Trophoblast cell (in vitro differentiated cells and primary cell): ENCODE measurements around the gene PAX8.
"Not testable (repeated sequence)": the region's sequence is repeated elsewhere in the genome, so short reads cannot be mapped to it uniquely, and the experiment has no call there.

ENCODE experiments used
- DNase-seq, 2 donors: peaks; one replicate each; pipeline ENCODE4 v3.0.0-alpha.2; 2016
- H2AFZ ChIP-seq: 2 replicates; pipeline ENCODE4 v1.6.1; 2013; ENCODE audit warnings: low read length, moderate library complexity, mild to moderate bottlenecking; ENCODE audit not compliant: insufficient read depth, poor library complexity
- H2AK5ac ChIP-seq: 2 replicates; pipeline ENCODE4 v1.6.1; 2013; ENCODE audit warnings: mild to moderate bottlenecking, low read length
- H2BK120ac ChIP-seq: 2 replicates; pipeline ENCODE4 v1.6.1; 2013; ENCODE audit warnings: low read length, mild to moderate bottlenecking, moderate library complexity; ENCODE audit not compliant: insufficient read depth, poor library complexity
- H2BK12ac ChIP-seq: 2 replicates; pipeline ENCODE4 v1.6.1; 2013; ENCODE audit warnings: mild to moderate bottlenecking, low read length, moderate library complexity
- H2BK5ac ChIP-seq: 2 replicates; pipeline ENCODE4 v1.6.1; 2013; ENCODE audit warnings: low read length, low read depth, moderate library complexity, mild to moderate bottlenecking; ENCODE audit not compliant: poor library complexity
- H3K14ac ChIP-seq: 2 replicates; pipeline ENCODE4 v1.6.1; 2013; ENCODE audit warnings: mild to moderate bottlenecking, low read length
- H3K18ac ChIP-seq: 2 replicates; pipeline ENCODE4 v1.6.1; 2013; ENCODE audit warnings: mild to moderate bottlenecking, low read length
- H3K23ac ChIP-seq: 2 replicates; pipeline ENCODE4 v1.6.1; 2013; ENCODE audit warnings: low read length
- H3K27ac ChIP-seq: 2 replicates; pipeline ENCODE4 v1.5.1; 2013; ENCODE audit warnings: low read depth, mild to moderate bottlenecking, inconsistent platforms, low read length, moderate library complexity
- H3K27me3 ChIP-seq: 2 replicates; pipeline ENCODE4 v1.6.1; 2013; ENCODE audit warnings: inconsistent platforms, mild to moderate bottlenecking, low read length, moderate library complexity; ENCODE audit not compliant: insufficient read depth
- H3K36me3 ChIP-seq, 2 experiments: 1 replicate in 1 of 2; 2 replicates in 1 of 2; pipeline ENCODE4 v1.6.1; 2013; ENCODE audit warnings: low read length in 2 of 2, mild to moderate bottlenecking in 2 of 2, moderate library complexity in 1 of 2; ENCODE audit not compliant: insufficient read depth in 2 of 2, control insufficient read depth in 1 of 2
- H3K4ac ChIP-seq: 2 replicates; pipeline ENCODE4 v1.6.1; 2013; ENCODE audit warnings: low read depth, mild to moderate bottlenecking, low read length, moderate library complexity
- H3K4me1 ChIP-seq, 2 experiments: 1 replicate in 1 of 2; 2 replicates in 1 of 2; pipeline ENCODE4 v1.6.1; 2013; ENCODE audit warnings: low read length in 2 of 2, mild to moderate bottlenecking in 2 of 2, moderate library complexity in 1 of 2; ENCODE audit not compliant: insufficient read depth in 2 of 2, control insufficient read depth in 1 of 2
- H3K4me2 ChIP-seq: 2 replicates; pipeline ENCODE4 v1.6.1; 2013; ENCODE audit warnings: inconsistent platforms, mild to moderate bottlenecking, low read length, moderate library complexity
- H3K4me3 ChIP-seq: 2 replicates; pipeline ENCODE4 v1.5.1; 2013; ENCODE audit warnings: mild to moderate bottlenecking, low read depth, low read length, inconsistent platforms
- H3K79me1 ChIP-seq: one replicate; pipeline ENCODE4 v1.6.1; 2013; ENCODE audit warnings: low read length
- H3K79me2 ChIP-seq: 2 replicates; pipeline ENCODE4 v1.6.1; 2013; ENCODE audit warnings: low read length, mild to moderate bottlenecking; ENCODE audit not compliant: control insufficient read depth, insufficient read depth, poor library complexity
- H3K9ac ChIP-seq: 2 replicates; pipeline ENCODE4 v1.6.1; 2013; ENCODE audit warnings: mild to moderate bottlenecking, low read length
- H3K9me3 ChIP-seq: 2 replicates; pipeline ENCODE4 v1.6.1; 2013; ENCODE audit warnings: low read depth, mild to moderate bottlenecking, control low read depth, inconsistent platforms, low read length; ENCODE audit not compliant: insufficient read depth
- H4K12ac ChIP-seq: 2 replicates; pipeline ENCODE4 v1.6.1; 2013; ENCODE audit warnings: low read depth, mild to moderate bottlenecking, low read length, moderate library complexity
- H4K8ac ChIP-seq: 2 replicates; pipeline ENCODE4 v1.6.1; 2013; ENCODE audit warnings: low read depth, mild to moderate bottlenecking, low read length, moderate library complexity
- H4K91ac ChIP-seq: one replicate; pipeline ENCODE4 v1.6.1; 2013; ENCODE audit warnings: low read depth, mild to moderate bottlenecking, low read length, moderate library complexity
- WGBS: extraction: QIAGEN DNeasy Blood & Tissue Kit; methylation state at CpG from one replicate; pipeline ENCODE4 v1.1.7; 2013; ENCODE audit warnings: missing lambda C conversion rate; ENCODE audit not compliant: insufficient read length, insufficient coverage; ENCODE audit errors: extremely low coverage; 5-methylcytosine and 5-hydroxymethylcytosine counted together

Gene PAX8

GRCh38 chr2:113323129-113323528, 44.4 kb upstream of the PAX8 start:
- not testable (repeated sequence) for H3K27me3 ChIP-seq, H3K4ac ChIP-seq, H2AFZ ChIP-seq, H3K4me3 ChIP-seq, H2BK12ac ChIP-seq, H4K8ac ChIP-seq, H3K9me3 ChIP-seq, H3K79me1 ChIP-seq, H3K36me3 ChIP-seq, H2BK120ac ChIP-seq, H3K9ac ChIP-seq, H2BK5ac ChIP-seq, H3K79me2 ChIP-seq, DNase-seq, H3K27ac ChIP-seq, H3K14ac ChIP-seq, H4K91ac ChIP-seq, H3K23ac ChIP-seq, H3K4me1 ChIP-seq, H2AK5ac ChIP-seq, H3K18ac ChIP-seq, H4K12ac ChIP-seq, H3K4me2 ChIP-seq
- WGBS: no CpG with 5 or more reads among the region's 5 CpGs

GRCh38 chr2:113320106-113320505, 41.4 kb upstream of the PAX8 start:
- not testable (repeated sequence) for DNase-seq, H2BK12ac ChIP-seq, H4K8ac ChIP-seq, H3K4me2 ChIP-seq, H4K91ac ChIP-seq, H2AK5ac ChIP-seq, H3K14ac ChIP-seq, H3K18ac ChIP-seq, H2AFZ ChIP-seq, H3K4me1 ChIP-seq, H3K27ac ChIP-seq, H3K4ac ChIP-seq, H2BK120ac ChIP-seq, H3K4me3 ChIP-seq, H3K79me2 ChIP-seq, H3K27me3 ChIP-seq, H3K9me3 ChIP-seq, H2BK5ac ChIP-seq, H3K36me3 ChIP-seq, H3K79me1 ChIP-seq, H3K9ac ChIP-seq, H3K23ac ChIP-seq, H4K12ac ChIP-seq
- no CpG with 5 or more reads among the region's 7 CpGs for WGBS

GRCh38 chr2:113318941-113319340, 40.2 kb upstream of the PAX8 start:
- not testable (repeated sequence) for H3K23ac ChIP-seq, H4K91ac ChIP-seq, H3K27ac ChIP-seq, H4K8ac ChIP-seq, H2BK12ac ChIP-seq, H3K9me3 ChIP-seq, H3K4me3 ChIP-seq, H2BK120ac ChIP-seq, H3K79me1 ChIP-seq, H3K36me3 ChIP-seq, H3K4me1 ChIP-seq, H3K9ac ChIP-seq, H3K79me2 ChIP-seq, H4K12ac ChIP-seq, DNase-seq, H3K14ac ChIP-seq, H2AK5ac ChIP-seq, H3K4me2 ChIP-seq, H2AFZ ChIP-seq, H2BK5ac ChIP-seq, H3K4ac ChIP-seq, H3K27me3 ChIP-seq, H3K18ac ChIP-seq
- WGBS: no CpG with 5 or more reads among the region's 3 CpGs

GRCh38 chr2:113316085-113316484, 37.4 kb upstream of the PAX8 start:
- H3K4me1 ChIP-seq: no peaks in the 10 kb centered on the region
- H4K91ac ChIP-seq: no peak overlapping the region
- no peak overlapping the region for H3K27ac ChIP-seq
- no peak overlapping the region for H3K18ac ChIP-seq
- no peaks in the 10 kb centered on the region for H3K9me3 ChIP-seq
- H2BK120ac ChIP-seq: no peak overlapping the region
- no peak overlapping the region for H2AFZ ChIP-seq
- H3K23ac ChIP-seq: no peak overlapping the region
- no CpG with 5 or more reads among the region's 2 CpGs for WGBS
- no peak overlapping the region for H4K8ac ChIP-seq
- H3K79me1 ChIP-seq: no peaks in the 10 kb centered on the region
- H3K79me2 ChIP-seq: no peaks in the 10 kb centered on the region
- H3K4ac ChIP-seq: no peak overlapping the region
- H2BK12ac ChIP-seq: no peak overlapping the region
- H3K4me3 ChIP-seq: no peak overlapping the region
- H2AK5ac ChIP-seq: no peak overlapping the region
- no peak overlapping the region for H4K12ac ChIP-seq
- no peak overlapping the region for H3K9ac ChIP-seq
- no peak overlapping the region for H3K4me2 ChIP-seq
- H2BK5ac ChIP-seq: no peak overlapping the region
- no peaks in the 10 kb centered on the region for H3K27me3 ChIP-seq
- DNase-seq: no peak
- H3K14ac ChIP-seq: no peak overlapping the region
- no peaks in the 10 kb centered on the region for H3K36me3 ChIP-seq

GRCh38 chr2:113314663-113315062, 35.9 kb upstream of the PAX8 start:
- not testable (repeated sequence) for H3K4ac ChIP-seq, H3K27me3 ChIP-seq, H2AFZ ChIP-seq, H3K79me2 ChIP-seq, H3K36me3 ChIP-seq, H3K18ac ChIP-seq, H3K9me3 ChIP-seq, H3K4me2 ChIP-seq, H3K4me3 ChIP-seq, H4K12ac ChIP-seq, H3K4me1 ChIP-seq, H3K14ac ChIP-seq, H2AK5ac ChIP-seq, H3K79me1 ChIP-seq, H4K8ac ChIP-seq, H3K9ac ChIP-seq, DNase-seq, H3K23ac ChIP-seq, H4K91ac ChIP-seq, H2BK120ac ChIP-seq, H2BK12ac ChIP-seq, H3K27ac ChIP-seq, H2BK5ac ChIP-seq
